ENCODE results near the gene FASTKD1. TPM values are rescaled to one million over a fixed set of nuclear protein-coding genes. Genes with fewer than 3 reads are reported as not detected.

Gene FASTKD1
- total and polyA plus RNA-seq, 12 donors: 42.4 to 243 (median 88.5) TPM

GRCh38 chr2:169504651-169505050 is 69.0 kb downstream of the FASTKD1 start:
- Histone ChIP-seq H3K4me3 (no peak overlapping the region), H3K36me3 (peaks cover 0 to 57% (median 4%) of the 10 kb centered on the region in 9 donors), H3K27me3 (no peaks in the 10 kb centered on the region), H3K9me3 (no peaks in the 10 kb centered on the region), H3K4me1 (peaks cover 0 to 15% (median 4%) of the 10 kb centered on the region in 9 donors), H3K27ac (no peak overlapping the region)
- ATAC-seq (no peak), DNase-seq (no peak)
- 98 to 99% methylated on average over 17 to 19 of the region's 19 CpGs for WGBS, 2 donors
- TF ChIP-seq CTCF (IDR thresholded peaks at IDR 0.05): no peak
- intact Hi-C loops (cut with DNase I): no loop called here

- WGBS, 2 donors: 94 to 96% methylated on average over 5 of the region's 5 CpGs
- Histone ChIP-seq H3K4me3 (no peak overlapping the region), H3K27ac (no peak overlapping the region)
These were observed 78.2 kb downstream of the FASTKD1 start for GRCh38 chr2:169495310-169495928.

GRCh38 chr2:169493360-169493759 is 80.3 kb downstream of the FASTKD1 start:
- DNase-seq: no peak
- Histone ChIP-seq H3K4me1 (no peaks in the 10 kb centered on the region), H3K4me3 (no peak overlapping the region), H3K36me3 (peaks cover 0 to 86% (median 18%) of the 10 kb centered on the region in 9 donors), H3K27me3 (no peaks in the 10 kb centered on the region), H3K9me3 (no peaks in the 10 kb centered on the region), H3K27ac (no peak overlapping the region)
- TF ChIP-seq CTCF (IDR thresholded peaks at IDR 0.05): no peak
- no peak for ATAC-seq
- WGBS, 2 donors: 91 to 96% methylated on average over 2 of the region's 2 CpGs
- intact Hi-C loops (cut with DNase I): no loop called here

More at GRCh38 chr2:169495310-169495928, 78.2 kb downstream of the FASTKD1 start:
- no peaks in the 10 kb centered on the region for H3K9me3 ChIP-seq
- ATAC-seq (no peak), DNase-seq (no peak)
- peaks cover 0 to 90% (median 11%) of the 10 kb centered on the region in 9 donors for H3K36me3 ChIP-seq
- H3K4me1 ChIP-seq: no peaks in the 10 kb centered on the region
- intact Hi-C loops (cut with DNase I): no loop called here
- H3K27me3 ChIP-seq: no peaks in the 10 kb centered on the region
- TF ChIP-seq CTCF (IDR thresholded peaks at IDR 0.05): no peak

- H3K27me3 ChIP-seq: no peaks in the 10 kb centered on the region
- no peak overlapping the region for H3K4me3 ChIP-seq
- intact Hi-C loops (cut with DNase I): no loop called here
- H3K4me1 ChIP-seq: no peaks in the 10 kb centered on the region
- H3K36me3 ChIP-seq: peaks cover 0 to 90% (median 18%) of the 10 kb centered on the region in 9 donors
- no peak overlapping the region for H3K27ac ChIP-seq
- DNase-seq (no peak), ATAC-seq (no peak)
- no peak for TF ChIP-seq CTCF (IDR thresholded peaks at IDR 0.05)
- H3K9me3 ChIP-seq: no peaks in the 10 kb centered on the region
These were observed 82.3 kb downstream of the FASTKD1 start for GRCh38 chr2:169491378-169491777.
